Panc1 (cell line): Measurements from ENCODE around the gene PADI3.
"Not testable (repeated sequence)": the region's sequence is repeated elsewhere in the genome, so short reads cannot be mapped to it uniquely, and the experiment has no call there.

Experiments
- CTCF ChIP-seq: fragments of 450-650 bp; IDR thresholded peaks from 2 replicates; pipeline ENCODE4 v1.5.1; 2017; ENCODE audit warnings: mild to moderate bottlenecking
- POLR2AphosphoS5 ChIP-seq: IDR thresholded peaks from 2 replicates; pipeline ENCODE4 v1.6.1; 2012; ENCODE audit warnings: mild to moderate bottlenecking, low read depth, low read length, moderate library complexity
- REST ChIP-seq, 2 experiments: IDR thresholded peaks; 2 replicates each; pipeline ENCODE4 v1.6.1; 2011 to 2012; ENCODE audit warnings: low read depth in 2 of 2, control low read depth in 1 of 2, low read length in 1 of 2, mild to moderate bottlenecking in 1 of 2, moderate library complexity in 1 of 2; ENCODE audit not compliant: insufficient read depth in 1 of 2

GRCh38 chr1:17321857-17322390 is 73.0 kb downstream of the PADI3 start:
- TF ChIP-seq CTCF; POLR2AphosphoS5; REST (IDR thresholded peaks at IDR 0.05; ENCODE audit: insufficient read depth in 1 of 2, low read depth in 2 of 2, low read length in 1 of 2): not testable (repeated sequence)
